Measurements from ENCODE around the gene TEX29. TPM values are rescaled to one million over a fixed set of nuclear protein-coding genes. Genes with fewer than 3 reads are reported as not detected.

Gene TEX29
- total and polyA plus RNA-seq, 9 of the 15 experiments (the other 6 are each of a cell fraction or from before 2014, with no cell fraction given) = 0.11 TPM; not detected in 7

- in situ Hi-C loops (cut with MboI) = no loop called here
Observed at GRCh38 chr13:111270765-111271698, 49.4 kb upstream of the TEX29 start.

More at GRCh38 chr13:111270765-111271698, 49.4 kb upstream of the TEX29 start:
- Histone ChIP-seq H3K27me3 (ENCODE audit: control insufficient read depth in 2 of 2, insufficient read depth in 2 of 2, low read length in 2 of 2) (no peaks in the 10 kb centered on the region), H3K9ac (ENCODE audit: insufficient read depth in 1 of 2, low read depth in 2 of 2, low read length in 2 of 2) (no peak overlapping the region), H3K4me3 (no peak overlapping the region), H3K9me1 (ENCODE audit: control insufficient read depth, insufficient read depth, low read length) (no peaks in the 10 kb centered on the region), H3K79me2 (ENCODE audit: control insufficient read depth, insufficient read depth, low read length) (no peaks in the 10 kb centered on the region), H3K4me2 (ENCODE audit: insufficient read depth, low read length) (no peak overlapping the region), H3K9me3 (replicated peaks; ENCODE audit: control insufficient read depth, insufficient read depth, low read depth, low read length) (no peaks in the 10 kb centered on the region), H2AFZ (ENCODE audit: low read depth, low read length) (no peak overlapping the region), H3K4me1 (replicated peaks in 1 of 2; ENCODE audit: control insufficient read depth in 2 of 2, insufficient read depth in 2 of 2, low read length in 2 of 2) (no peaks in the 10 kb centered on the region), H3K27ac (ENCODE audit: extremely low read depth, low read depth, low read length) (no peak overlapping the region), H3K36me3 (ENCODE audit: control insufficient read depth, insufficient read depth, low read length) (peaks cover 42% of the 10 kb centered on the region; the same call in 2 of the 3 replicates), H4K20me1 (replicated peaks; ENCODE audit: control insufficient read depth, insufficient read depth, low read length) (no peaks in the 10 kb centered on the region)
- intact Hi-C loops (cut with micrococcal nuclease) = no loop called here
- no TSS peak for BruUV-seq (replicated peaks)
- WGBS (ENCODE audit: insufficient coverage, low coverage, missing lambda C conversion rate) = 89% methylated on average over 13 of the region's 20 CpGs
- ATAC-seq (no peak), DNase-seq (ENCODE audit: extremely low read depth in 1 of 4, low spot score in 3 of 4) (no peak), FAIRE-seq (no peak)
- no peak for TF ChIP-seq CEBPG (CRISPR knock-in tag; IDR thresholded peaks at IDR 0.05)
- no peak for TF ChIP-seq CEBPG (tag; conservative IDR thresholded peaks at IDR 0.05 in 1 of 2, IDR thresholded peaks at IDR 0.05 in 1 of 2)
- TF ChIP-seq MAFK (IDR thresholded peaks at IDR 0.05; ENCODE audit: low read length) = no peak
- TF ChIP-seq CHD1 (IDR thresholded peaks at IDR 0.05; ENCODE audit: low read length) = no peak
- no peak for TF ChIP-seq KDM1A (IDR thresholded peaks at IDR 0.05)
- TF ChIP-seq ELF2 (CRISPR knock-in tag; IDR thresholded peaks at IDR 0.05) = no peak
- no peak for TF ChIP-seq YY1 (IDR thresholded peaks at IDR 0.05; ENCODE audit: borderline replicate concordance in 1 of 3, control insufficient read depth in 1 of 3, extremely low read depth in 1 of 3, insufficient read depth in 3 of 3, insufficient read length in 1 of 3, insufficient replicate concordance in 2 of 3, low read depth in 1 of 3, low read length in 2 of 3)
- no peak for TF ChIP-seq BACH1 (tag; IDR thresholded peaks at IDR 0.05)
- no peak for TF ChIP-seq ZNF324 (CRISPR knock-in tag; IDR thresholded peaks at IDR 0.05)
- no peak for TF ChIP-seq RAD51 (IDR thresholded peaks at IDR 0.05; ENCODE audit: borderline replicate concordance, low read depth)
- TF ChIP-seq ZNF280B (CRISPR knock-in tag; IDR thresholded peaks at IDR 0.05) = no peak
- ChIA-PET CTCF (ENCODE audit: low intra/inter-chr PET ratio) (no interaction called here), POLR2A (interaction anchor here (1.2 kb wide), 1 partner anchor 10 kb away, joined by 3 read pairs; no protein-coding TSS in a partner anchor)

Data from K562 (cell line).